Endothelial cell of umbilical vein (primary cell): Measurements from ENCODE around the gene ZNF763. TPM values are rescaled to one million over a fixed set of nuclear protein-coding genes. Genes with fewer than 3 reads are reported as not detected.

Experiments
- BruUV-seq: library from RNA; stranded (reverse); fragments of 400-500 nt; replicated peaks from 2 replicates; lab custom pipeline; 2021; lab: Mats Ljungman, UMichigan
- CTCF ChIA-PET: fragments of 300-600, 350-600 bp; sonication (Branson Sonifier 250); formaldehyde crosslinking; loops from one replicate; lab custom pipeline; 2021; ENCODE audit warnings: antibody characterized with exemption, inconsistent platforms; lab: Charles Lee
- POLR2A ChIA-PET: fragments of 300-600, 350-600 bp; sonication (Branson Sonifier 250); formaldehyde crosslinking; loops from one replicate; lab custom pipeline; 2021; ENCODE audit warnings: antibody characterized with exemption, inconsistent platforms; lab: Charles Lee
- DNase-seq: peaks from one replicate; pipeline ENCODE4 v3.0.0-alpha.2; 2011; ENCODE audit warnings: low read depth, low spot score
- FAIRE-seq: peaks from 2 replicates; lab custom pipeline; 2011; peaks lifted over from hg19 to GRCh38; lab: Jason Lieb, UNC
- H2AFZ ChIP-seq: 2 replicates; pipeline ENCODE4 v1.6.0; 2012; ENCODE audit warnings: low read depth, low read length, control low read depth, inconsistent platforms
- H3K27ac ChIP-seq: 2 replicates; pipeline ENCODE4 v1.5.1; 2011; ENCODE audit warnings: low read depth, mild to moderate bottlenecking, control low read depth, low read length, moderate library complexity; ENCODE audit not compliant: insufficient read depth
- H3K27me3 ChIP-seq, 2 experiments: 2 replicates each; pipeline versions ENCODE4 v1.6.0 to v1.6.1; 2011; ENCODE audit warnings: low read length in 2 of 2, mixed read lengths in 1 of 2; ENCODE audit not compliant: control insufficient read depth in 2 of 2, insufficient read depth in 2 of 2
- H3K36me3 ChIP-seq, 2 experiments: 2 replicates in 1 of 2; 3 replicates in 1 of 2; pipeline ENCODE4 v1.5.1; 2011; ENCODE audit warnings: low read length in 2 of 2, mild to moderate bottlenecking in 1 of 2, moderate library complexity in 1 of 2; ENCODE audit not compliant: control insufficient read depth in 2 of 2, insufficient read depth in 2 of 2; ENCODE audit errors: extremely low read depth in 1 of 2
- H3K4me1 ChIP-seq: 3 replicates; pipeline ENCODE4 v1.5.1; 2011; ENCODE audit warnings: mild to moderate bottlenecking, low read length; ENCODE audit not compliant: control insufficient read depth, insufficient read depth; ENCODE audit errors: extremely low read depth
- H3K4me2 ChIP-seq: 2 replicates; pipeline ENCODE4 v1.6.1; 2011; ENCODE audit warnings: low read length, control low read depth, mixed read lengths; ENCODE audit not compliant: insufficient read depth
- H3K4me3 ChIP-seq, 3 experiments: fragments of 200-600 bp in 1 of 3; sonication (generic), shearing (Covaris generic) in 1 of 3; replicated peaks in 1 of 3; 2 replicates each; pipeline ENCODE4 v1.5.1; 2011 to 2016; ENCODE audit warnings: control low read depth in 3 of 3, low read length in 3 of 3, mild to moderate bottlenecking in 2 of 3, inconsistent platforms in 1 of 3, low read depth in 1 of 3, moderate library complexity in 1 of 3; ENCODE audit not compliant: insufficient read depth in 1 of 3
- H3K79me2 ChIP-seq: 2 replicates; pipeline ENCODE4 v1.6.0; 2012; ENCODE audit warnings: low read length, inconsistent platforms; ENCODE audit not compliant: control insufficient read depth, insufficient read depth
- H3K9ac ChIP-seq: replicated peaks from 2 replicates; pipeline ENCODE3; 2011; ENCODE audit warnings: low read length, control low read depth; ENCODE audit not compliant: insufficient read depth; ENCODE audit errors: extremely low read depth
- H3K9me1 ChIP-seq: replicated peaks from 3 replicates; pipeline ENCODE4 v1.6.0; 2011; ENCODE audit warnings: mild to moderate bottlenecking, low read length; ENCODE audit not compliant: control insufficient read depth, insufficient read depth; ENCODE audit errors: extremely low read depth
- H3K9me3 ChIP-seq: replicated peaks from 2 replicates; pipeline ENCODE4 v1.5.1; 2012; ENCODE audit warnings: low read length, inconsistent platforms; ENCODE audit not compliant: control insufficient read depth, insufficient read depth
- H4K20me1 ChIP-seq: replicated peaks from 2 replicates; pipeline ENCODE3; 2011; ENCODE audit warnings: mild to moderate bottlenecking, low read length; ENCODE audit not compliant: control insufficient read depth, insufficient read depth; ENCODE audit errors: extremely low read depth
- CTCF ChIP-seq, 2 donors: IDR thresholded peaks; 1 replicate in 1 of 2; 2 replicates in 1 of 2; pipeline ENCODE4 v1.5.1; 2011; ENCODE audit warnings: low read length in 2 of 2, mild to moderate bottlenecking in 2 of 2, moderate library complexity in 2 of 2, control low read depth in 1 of 2, inconsistent platforms in 1 of 2, low read depth in 1 of 2; ENCODE audit not compliant: insufficient read depth in 1 of 2; ENCODE audit errors: extremely low read depth in 1 of 2
- EZH2 ChIP-seq: IDR thresholded peaks from 2 replicates; pipeline ENCODE4 v1.6.1; 2012; ENCODE audit warnings: borderline replicate concordance, low read depth, mild to moderate bottlenecking, moderate library complexity, low read length, inconsistent platforms; ENCODE audit not compliant: severe bottlenecking
- FOS ChIP-seq: IDR thresholded peaks from 2 replicates; pipeline ENCODE4 v1.6.1; 2011; ENCODE audit warnings: mild to moderate bottlenecking, low read length, moderate library complexity, borderline replicate concordance; ENCODE audit not compliant: insufficient read depth
- GATA2 ChIP-seq: IDR thresholded peaks from 2 replicates; pipeline ENCODE4 v1.7.0; 2011; ENCODE audit warnings: low read depth, mild to moderate bottlenecking, moderate library complexity, mixed read lengths, low read length; ENCODE audit not compliant: insufficient read length, insufficient read depth
- JUN ChIP-seq: IDR thresholded peaks from 2 replicates; pipeline ENCODE4 v1.6.1; 2011; ENCODE audit warnings: borderline replicate concordance, low read depth; ENCODE audit not compliant: insufficient read length, insufficient read depth
- MAX ChIP-seq: IDR thresholded peaks from 2 replicates; pipeline ENCODE4 v1.6.1; 2011; ENCODE audit not compliant: insufficient read depth, insufficient read length
- MYC ChIP-seq: IDR thresholded peaks from one replicate; pipeline ENCODE4 v1.6.1; 2011; ENCODE audit warnings: mild to moderate bottlenecking, low read depth, low read length
- POLR2A ChIP-seq: IDR thresholded peaks from 2 replicates; pipeline ENCODE4 v1.6.1; 2012; ENCODE audit warnings: low read depth, mild to moderate bottlenecking, control low read depth, low read length
- POLR2AphosphoS5 ChIP-seq: IDR thresholded peaks from 2 replicates; pipeline ENCODE4 v1.6.1; 2012; ENCODE audit warnings: low read depth, mild to moderate bottlenecking, control low read depth, low read length, moderate library complexity; ENCODE audit not compliant: insufficient read depth
- dilution Hi-C: fragments of 300-500 bp; cut with MboI; formaldehyde crosslinking; loops from one replicate; pipeline ENCODE4 v1.15.0; 2019; ENCODE audit warnings: low sequenced_read_pairs; ENCODE audit not compliant: extremely low pct_ligation_motif_present
- intact Hi-C: fragments of 100-400 bp; cut with micrococcal nuclease; formaldehyde crosslinking; loops from one replicate; pipeline ENCODE4 v1.10.0; 2022
- polyA plus RNA-seq, 4 experiments: library from polyadenylated mRNA; depleted of rRNA in 3 of 4; stranded (reverse) in 3 of 4; unstranded in 1 of 4; fragments of >200 nt; gene quantifications; 2 replicates each; pipeline versions ENCODE4 v1.2.1 to v1.2.3, GENCODE V29; 2011 to 2012; ENCODE audit warnings: missing spikeins in 1 of 4
- total RNA-seq: library from RNA; stranded (reverse); gene quantifications from 2 replicates; pipeline ENCODE4 v1.2.3, GENCODE V29; 2021

Gene ZNF763
- total and polyA plus RNA-seq, 2 donors (not counting 3 experiments of a cell fraction or from before 2014, with no cell fraction given) = 0.17 to 0.77 TPM

- FAIRE-seq (no peak), DNase-seq (no peak)
- Histone ChIP-seq H3K9me3 (no peaks in the 10 kb centered on the region), H3K4me1 (no peaks in the 10 kb centered on the region), H2AFZ (no peak overlapping the region), H3K4me2 (no peak overlapping the region), H3K4me3 (no peak overlapping the region), H3K79me2 (no peaks in the 10 kb centered on the region), H4K20me1 (no peaks in the 10 kb centered on the region), H3K9ac (no peak overlapping the region), H3K36me3 (no peaks in the 10 kb centered on the region), H3K27me3 (no peaks in the 10 kb centered on the region), H3K9me1 (no peaks in the 10 kb centered on the region), H3K27ac (no peak overlapping the region)
- intact Hi-C loops = no loop called here
- ChIA-PET POLR2A (no interaction called here), CTCF (no interaction called here)
- TF ChIP-seq POLR2A = no peak
- no TSS peak for BruUV-seq
- dilution Hi-C loops = no loop called here
Measured at GRCh38 chr19:11971041-11971440, 6.2 kb downstream of the ZNF763 start.

GRCh38 chr19:11973019-11973810 is 8.4 kb downstream of the ZNF763 start:
- Histone ChIP-seq H3K4me3 (no peak overlapping the region), H3K36me3 (no peaks in the 10 kb centered on the region), H4K20me1 (no peaks in the 10 kb centered on the region), H3K9me3 (peaks cover under 1% of the 10 kb centered on the region), H3K9me1 (no peaks in the 10 kb centered on the region), H3K79me2 (no peaks in the 10 kb centered on the region), H3K9ac (no peak overlapping the region), H3K4me1 (no peaks in the 10 kb centered on the region), H3K27ac (no peak overlapping the region), H3K27me3 (no peaks in the 10 kb centered on the region), H2AFZ (no peak overlapping the region), H3K4me2 (no peak overlapping the region)
- no peak for TF ChIP-seq MYC
- TF ChIP-seq GATA2 = no peak
- no peak for TF ChIP-seq FOS
- no peak for TF ChIP-seq EZH2
- no peak for TF ChIP-seq JUN
- TF ChIP-seq POLR2A = no peak
- no peak for TF ChIP-seq MAX
- TF ChIP-seq CTCF (IDR thresholded peaks at IDR 0.05; ENCODE audit: extremely low read depth in 1 of 2, insufficient read depth in 1 of 2, low read depth in 1 of 2, low read length in 2 of 2) = no peak
- no peak for TF ChIP-seq POLR2AphosphoS5
- FAIRE-seq = no peak
- BruUV-seq = no TSS peak
- intact Hi-C loops = no loop called here
- dilution Hi-C loops = no loop called here
- DNase-seq = no peak
- POLR2A ChIA-PET = no interaction called here
- CTCF ChIA-PET = no interaction called here
